OCI-LY7 (cell line): ENCODE results near the gene RSBN1. TPM values are rescaled to one million over a fixed set of nuclear protein-coding genes. Genes with fewer than 3 reads are reported as not detected.

Experiments
- BruUV-seq: library from RNA; stranded (reverse); fragments of 400-500 nt; replicated peaks from 2 replicates; lab custom pipeline; 2021; lab: Mats Ljungman, UMichigan
- CTCF ChIA-PET: fragments of 300-600 bp; sonication (Branson Sonifier 250); formaldehyde crosslinking; loops from one replicate; lab custom pipeline; 2022; ENCODE audit warnings: antibody characterized with exemption; ENCODE audit not compliant: unreplicated experiment; lab: Charles Lee
- POLR2A ChIA-PET: fragments of 300-600 bp; sonication (Branson Sonifier 250); formaldehyde crosslinking; loops from one replicate; lab custom pipeline; 2022; ENCODE audit warnings: antibody characterized with exemption; lab: Charles Lee
- DNase-seq: peaks from one replicate; pipeline ENCODE4 v3.0.0-alpha.2; 2015; ENCODE audit warnings: low spot score
- H2AFZ ChIP-seq: fragments of 200-600 bp; sonication (generic), shearing (Covaris generic); 2 replicates; pipeline ENCODE4 v1.6.1; 2014; ENCODE audit warnings: mild to moderate bottlenecking, antibody characterized with exemption, low read length, moderate library complexity
- H3K27ac ChIP-seq: fragments of 200-600 bp; sonication (generic); 2 replicates; pipeline ENCODE4 v1.5.1; 2014; ENCODE audit warnings: mixed run types, low read depth, mild to moderate bottlenecking, moderate library complexity, low read length, inconsistent platforms; ENCODE audit not compliant: poor library complexity, severe bottlenecking
- H3K36me3 ChIP-seq: fragments of 200-600 bp; sonication (generic); 2 replicates; pipeline ENCODE4 v1.6.1; 2014; ENCODE audit warnings: mild to moderate bottlenecking, antibody characterized with exemption, low read length, moderate library complexity, mixed read lengths; ENCODE audit not compliant: insufficient read depth
- H3K4me1 ChIP-seq: fragments of 200-600 bp; sonication (generic); 2 replicates; pipeline ENCODE4 v1.5.1; 2014; ENCODE audit warnings: mild to moderate bottlenecking, low read length; ENCODE audit not compliant: insufficient read depth, poor library complexity, severe bottlenecking
- H3K4me2 ChIP-seq: fragments of 200-600 bp; sonication (generic); 2 replicates; pipeline ENCODE4 v1.6.1; 2014; ENCODE audit warnings: mild to moderate bottlenecking, low read length
- H3K4me3 ChIP-seq: fragments of 200-600 bp; sonication (generic); 2 replicates; pipeline ENCODE4 v1.5.1; 2014; ENCODE audit warnings: mild to moderate bottlenecking, low read depth, low read length; ENCODE audit not compliant: poor library complexity, severe bottlenecking
- H3K79me2 ChIP-seq: fragments of 200-600 bp; sonication (generic); 2 replicates; pipeline ENCODE4 v1.6.1; 2016; ENCODE audit warnings: low read depth, mild to moderate bottlenecking, low read length, moderate library complexity, mixed read lengths; ENCODE audit not compliant: insufficient read depth
- H3K9me2 ChIP-seq: fragments of 200-600 bp; sonication (generic); 2 replicates; pipeline ENCODE4 v1.6.1; 2016; ENCODE audit warnings: mild to moderate bottlenecking, low read length, mixed read lengths; ENCODE audit not compliant: insufficient read depth
- H3K9me3 ChIP-seq: fragments of 200-600 bp; sonication (generic); 2 replicates; pipeline ENCODE4 v1.6.1; 2014; ENCODE audit warnings: mild to moderate bottlenecking, mixed run types, low read length, mixed read lengths
- H4K20me1 ChIP-seq: fragments of 200-600 bp; sonication (generic); 2 replicates; pipeline ENCODE4 v1.6.1; 2014; ENCODE audit warnings: mild to moderate bottlenecking, antibody characterized with exemption, low read length, moderate library complexity, mixed read lengths; ENCODE audit not compliant: insufficient read depth
- EZH2phosphoT487 ChIP-seq: fragments of 200-600 bp; sonication (generic); IDR thresholded peaks from 2 replicates; pipeline ENCODE4 v1.6.1; 2018; ENCODE audit warnings: low read depth, borderline replicate concordance, mild to moderate bottlenecking, mixed run types, antibody characterized with exemption, low read length, moderate library complexity, mixed read lengths
- intact Hi-C: fragments of 100-400 bp; cut with micrococcal nuclease; formaldehyde crosslinking; loops from one replicate; pipeline ENCODE4 v1.10.0; 2022; ENCODE audit not compliant: unreplicated experiment
- total RNA-seq, 2 experiments: library from RNA; depleted of rRNA in 1 of 2; stranded (reverse); fragments of >200 nt in 1 of 2; shearing (Covaris generic) in 1 of 2; gene quantifications; 2 replicates each; pipeline ENCODE4 v1.2.3, GENCODE V29; 2014 to 2022
- TF ChIP-seq, protein P1 (sequence below): fragments of 200-600 bp; sonication (generic); conservative IDR thresholded peaks from 2 replicates; pipeline ENCODE4 v1.5.1; 2014; ENCODE audit warnings: mild to moderate bottlenecking, antibody characterized with exemption, low read length, moderate library complexity, mixed read lengths

RSBN1 gene
- total RNA-seq, 2 experiments from 2014 or later, result 10.8 to 19.0 TPM

DNA sequence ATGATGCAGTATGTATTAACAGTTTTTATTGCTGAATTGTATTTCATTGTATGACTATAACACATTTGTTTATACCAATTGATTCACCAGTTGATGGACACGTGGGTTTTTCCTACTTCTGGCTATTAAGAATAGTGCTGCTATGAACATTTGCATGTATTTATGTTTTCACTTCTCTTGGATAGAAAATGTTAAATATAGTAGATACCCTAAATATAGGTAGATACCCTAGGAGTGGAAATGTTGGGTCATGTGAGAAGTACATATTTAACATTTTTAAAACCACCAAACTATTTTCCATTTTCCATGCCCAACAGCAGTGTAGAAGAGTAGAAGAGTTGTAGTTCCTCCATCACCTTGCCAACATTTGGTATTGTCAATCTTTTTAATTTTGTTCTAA lies 60.8 kb downstream of the RSBN1 start:
- Histone ChIP-seq H3K79me2 (no peaks in the 10 kb centered on the region), H3K4me3 (no peak overlapping the region), H4K20me1 (no peaks in the 10 kb centered on the region), H2AFZ (no peak overlapping the region), H3K27ac (no peak overlapping the region), H3K9me3 (no peaks in the 10 kb centered on the region), H3K9me2 (no peaks in the 10 kb centered on the region), H3K36me3 (peaks cover 11% of the 10 kb centered on the region), H3K4me1 (no peaks in the 10 kb centered on the region), H3K4me2 (no peak overlapping the region)
- intact Hi-C loops, result no loop called here
- TF ChIP-seq, protein P1, sequence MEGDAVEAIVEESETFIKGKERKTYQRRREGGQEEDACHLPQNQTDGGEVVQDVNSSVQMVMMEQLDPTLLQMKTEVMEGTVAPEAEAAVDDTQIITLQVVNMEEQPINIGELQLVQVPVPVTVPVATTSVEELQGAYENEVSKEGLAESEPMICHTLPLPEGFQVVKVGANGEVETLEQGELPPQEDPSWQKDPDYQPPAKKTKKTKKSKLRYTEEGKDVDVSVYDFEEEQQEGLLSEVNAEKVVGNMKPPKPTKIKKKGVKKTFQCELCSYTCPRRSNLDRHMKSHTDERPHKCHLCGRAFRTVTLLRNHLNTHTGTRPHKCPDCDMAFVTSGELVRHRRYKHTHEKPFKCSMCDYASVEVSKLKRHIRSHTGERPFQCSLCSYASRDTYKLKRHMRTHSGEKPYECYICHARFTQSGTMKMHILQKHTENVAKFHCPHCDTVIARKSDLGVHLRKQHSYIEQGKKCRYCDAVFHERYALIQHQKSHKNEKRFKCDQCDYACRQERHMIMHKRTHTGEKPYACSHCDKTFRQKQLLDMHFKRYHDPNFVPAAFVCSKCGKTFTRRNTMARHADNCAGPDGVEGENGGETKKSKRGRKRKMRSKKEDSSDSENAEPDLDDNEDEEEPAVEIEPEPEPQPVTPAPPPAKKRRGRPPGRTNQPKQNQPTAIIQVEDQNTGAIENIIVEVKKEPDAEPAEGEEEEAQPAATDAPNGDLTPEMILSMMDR, result no peak
- TF ChIP-seq EZH2phosphoT487, result no peak
- CTCF ChIA-PET, result no interaction called here
- no TSS peak for BruUV-seq
- POLR2A ChIA-PET, result no interaction called here
- no peak for DNase-seq

DNA sequence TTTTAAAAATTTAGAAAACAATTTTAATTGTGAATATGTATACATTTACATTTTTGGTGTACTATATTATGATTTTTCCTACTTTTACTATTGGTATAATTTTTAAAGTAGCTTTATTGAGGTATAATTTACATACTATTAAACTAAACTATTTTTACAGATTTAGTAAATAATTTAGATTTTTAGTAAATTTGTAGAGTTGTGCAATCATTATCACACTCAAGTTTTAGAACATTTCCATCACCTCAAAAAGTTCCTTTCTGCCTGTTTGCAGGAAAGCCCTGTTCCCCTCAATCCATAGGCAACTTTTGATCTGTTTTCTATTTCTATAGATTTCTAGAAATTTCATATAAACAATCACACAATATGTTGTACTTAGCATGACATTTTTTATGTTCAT lies 61.2 kb downstream of the RSBN1 start:
- TF ChIP-seq, protein P1, result no peak
- no peak for TF ChIP-seq EZH2phosphoT487
- no peaks in the 10 kb centered on the region for H3K79me2 ChIP-seq
- BruUV-seq, result no TSS peak
- ChIA-PET CTCF (no interaction called here), POLR2A (no interaction called here)
- H4K20me1 ChIP-seq, result no peaks in the 10 kb centered on the region
- intact Hi-C loops, result no loop called here
- H3K4me3 ChIP-seq, result no peak overlapping the region
- no peaks in the 10 kb centered on the region for H3K4me1 ChIP-seq
- no peak overlapping the region for H3K4me2 ChIP-seq
- DNase-seq, result no peak
- no peak overlapping the region for H2AFZ ChIP-seq
- H3K9me3 ChIP-seq, result no peaks in the 10 kb centered on the region
- H3K9me2 ChIP-seq, result no peaks in the 10 kb centered on the region
- peaks cover 9% of the 10 kb centered on the region for H3K36me3 ChIP-seq
- no peak overlapping the region for H3K27ac ChIP-seq

DNA sequence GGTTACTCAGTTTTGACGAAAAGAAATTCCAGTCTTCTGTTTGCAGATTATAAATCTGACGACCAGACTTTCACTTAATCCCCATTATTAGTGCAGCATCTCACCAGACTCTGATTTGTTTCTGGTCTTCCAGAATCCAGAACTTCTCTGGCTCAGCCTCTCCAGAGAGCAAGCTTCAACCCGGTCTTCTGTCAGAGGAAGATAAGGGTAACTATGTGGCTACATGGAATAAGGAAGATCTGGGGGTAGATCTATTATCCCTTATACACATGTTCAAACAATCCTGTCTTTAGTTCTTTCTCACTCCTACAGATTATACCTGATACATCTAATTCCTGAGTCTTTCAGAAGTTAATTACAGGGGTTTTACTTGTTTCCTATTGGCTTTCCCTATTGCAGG lies 62.9 kb downstream of the RSBN1 start:
- ChIA-PET POLR2A (interaction anchor here (0.5 to 1.2 kb wide), 4 partner anchors 10 to 325 kb away, joined by 3 to 6 read pairs (median 3); no protein-coding TSS in a partner anchor), CTCF (no interaction called here)
- H3K36me3 ChIP-seq, result peaks cover 9% of the 10 kb centered on the region
- H3K4me2 ChIP-seq, result no peak overlapping the region
- no peak overlapping the region for H3K27ac ChIP-seq
- no peaks in the 10 kb centered on the region for H4K20me1 ChIP-seq
- no peaks in the 10 kb centered on the region for H3K9me3 ChIP-seq
- intact Hi-C loops, result no loop called here
- DNase-seq, result no peak
- no peaks in the 10 kb centered on the region for H3K79me2 ChIP-seq
- BruUV-seq, result no TSS peak
- no peak overlapping the region for H3K4me3 ChIP-seq
- H3K9me2 ChIP-seq, result no peaks in the 10 kb centered on the region
- no peak overlapping the region for H2AFZ ChIP-seq
- no peaks in the 10 kb centered on the region for H3K4me1 ChIP-seq
- TF ChIP-seq EZH2phosphoT487, result no peak
- TF ChIP-seq, protein P1, result no peak
